Measurements from ENCODE around the gene LRIG3. TPM values are rescaled to one million over a fixed set of nuclear protein-coding genes. Genes with fewer than 3 reads are reported as not detected.

Gene LRIG3
- total and polyA plus RNA-seq, 2 donors: 12.5 to 24.8 TPM

GRCh38 chr12:58901664-58902063 lies 18.6 kb downstream of the LRIG3 start:
- no peaks in the 10 kb centered on the region for H3K4me1 ChIP-seq (ENCODE audit: control insufficient read depth in 2 of 2, insufficient read depth in 2 of 2, low read length in 2 of 2)
- H3K27ac ChIP-seq (ENCODE audit: low read depth in 1 of 2, low read length in 1 of 2): no peak overlapping the region
- H3K36me3 ChIP-seq (ENCODE audit: control insufficient read depth in 2 of 2, insufficient read depth in 2 of 2, low read length in 1 of 2): no peaks in the 10 kb centered on the region
- 95% methylated on average over 5 of the region's 5 CpGs for WGBS
- no peaks in the 10 kb centered on the region for H3K9me3 ChIP-seq (ENCODE audit: control insufficient read depth in 2 of 2, insufficient read depth in 1 of 2, low read length in 1 of 2)
- no peak for DNase-seq (ENCODE audit: low read depth in 6 of 9, low spot score in 9 of 9)
- H3K27me3 ChIP-seq (ENCODE audit: control insufficient read depth in 2 of 2, insufficient read depth in 1 of 2, low read length in 1 of 2): no peaks in the 10 kb centered on the region
- no peak overlapping the region for H3K4me3 ChIP-seq (ENCODE audit: low read length in 2 of 2)

- WGBS: 81% methylated on average over 4 of the region's 4 CpGs
- no peaks in the 10 kb centered on the region for H3K36me3 ChIP-seq (ENCODE audit: control insufficient read depth in 2 of 2, insufficient read depth in 2 of 2, low read length in 1 of 2)
- no peaks in the 10 kb centered on the region for H3K4me1 ChIP-seq (ENCODE audit: control insufficient read depth in 2 of 2, insufficient read depth in 2 of 2, low read length in 2 of 2)
- no peak overlapping the region for H3K27ac ChIP-seq (ENCODE audit: low read depth in 1 of 2, low read length in 1 of 2)
- no peak overlapping the region for H3K4me3 ChIP-seq (ENCODE audit: low read length in 2 of 2)
- DNase-seq (ENCODE audit: low read depth in 6 of 9, low spot score in 9 of 9): no peak
- H3K27me3 ChIP-seq (ENCODE audit: control insufficient read depth in 2 of 2, insufficient read depth in 1 of 2, low read length in 1 of 2): no peaks in the 10 kb centered on the region
- H3K9me3 ChIP-seq (ENCODE audit: control insufficient read depth in 2 of 2, insufficient read depth in 1 of 2, low read length in 1 of 2): no peaks in the 10 kb centered on the region
Measured at GRCh38 chr12:58897969-58898368, 22.3 kb downstream of the LRIG3 start.

GRCh38 chr12:58896278-58896677 lies 24.0 kb downstream of the LRIG3 start:
- Histone ChIP-seq H3K36me3 (ENCODE audit: control insufficient read depth in 2 of 2, insufficient read depth in 2 of 2, low read length in 1 of 2) (no peaks in the 10 kb centered on the region), H3K27me3 (ENCODE audit: control insufficient read depth in 2 of 2, insufficient read depth in 1 of 2, low read length in 1 of 2) (no peaks in the 10 kb centered on the region), H3K9me3 (ENCODE audit: control insufficient read depth in 2 of 2, insufficient read depth in 1 of 2, low read length in 1 of 2) (no peaks in the 10 kb centered on the region), H3K27ac (ENCODE audit: low read depth in 1 of 2, low read length in 1 of 2) (no peak overlapping the region), H3K4me1 (ENCODE audit: control insufficient read depth in 2 of 2, insufficient read depth in 2 of 2, low read length in 2 of 2) (no peaks in the 10 kb centered on the region), H3K4me3 (ENCODE audit: low read length in 2 of 2) (no peak overlapping the region)
- WGBS: 82% methylated on average over 1 of the region's 1 CpG
- DNase-seq (ENCODE audit: low read depth in 6 of 9, low spot score in 9 of 9): no peak

- Histone ChIP-seq H3K27ac (ENCODE audit: low read depth in 1 of 2, low read length in 1 of 2) (no peak overlapping the region), H3K4me3 (ENCODE audit: low read length in 2 of 2) (no peak overlapping the region), H3K9me3 (ENCODE audit: control insufficient read depth in 2 of 2, insufficient read depth in 1 of 2, low read length in 1 of 2) (no peaks in the 10 kb centered on the region), H3K4me1 (ENCODE audit: control insufficient read depth in 2 of 2, insufficient read depth in 2 of 2, low read length in 2 of 2) (no peaks in the 10 kb centered on the region), H3K36me3 (ENCODE audit: control insufficient read depth in 2 of 2, insufficient read depth in 2 of 2, low read length in 1 of 2) (no peaks in the 10 kb centered on the region), H3K27me3 (ENCODE audit: control insufficient read depth in 2 of 2, insufficient read depth in 1 of 2, low read length in 1 of 2) (no peaks in the 10 kb centered on the region)
- 86% methylated on average over 4 of the region's 4 CpGs for WGBS
- no peak for DNase-seq (ENCODE audit: low read depth in 6 of 9, low spot score in 9 of 9)
Measured at GRCh38 chr12:58895053-58895452, 25.3 kb downstream of the LRIG3 start.

GRCh38 chr12:58894040-58894439 lies 26.3 kb downstream of the LRIG3 start:
- H3K27ac ChIP-seq (ENCODE audit: low read depth in 1 of 2, low read length in 1 of 2): no peak overlapping the region
- no peak for DNase-seq (ENCODE audit: low read depth in 6 of 9, low spot score in 9 of 9)
- H3K36me3 ChIP-seq (ENCODE audit: control insufficient read depth in 2 of 2, insufficient read depth in 2 of 2, low read length in 1 of 2): no peaks in the 10 kb centered on the region
- H3K4me3 ChIP-seq (ENCODE audit: low read length in 2 of 2): no peak overlapping the region
- no peaks in the 10 kb centered on the region for H3K4me1 ChIP-seq (ENCODE audit: control insufficient read depth in 2 of 2, insufficient read depth in 2 of 2, low read length in 2 of 2)
- WGBS: 91% methylated on average over 6 of the region's 6 CpGs
- H3K9me3 ChIP-seq (ENCODE audit: control insufficient read depth in 2 of 2, insufficient read depth in 1 of 2, low read length in 1 of 2): no peaks in the 10 kb centered on the region
- H3K27me3 ChIP-seq (ENCODE audit: control insufficient read depth in 2 of 2, insufficient read depth in 1 of 2, low read length in 1 of 2): no peaks in the 10 kb centered on the region

GRCh38 chr12:58893495-58893894 lies 26.8 kb downstream of the LRIG3 start:
- 90% methylated on average over 3 of the region's 3 CpGs for whole genome bisulfite sequencing
- H3K9me3 ChIP-seq (ENCODE audit: control insufficient read depth in 2 of 2, insufficient read depth in 1 of 2, low read length in 1 of 2): no peaks in the 10 kb centered on the region
- no peaks in the 10 kb centered on the region for H3K36me3 ChIP-seq (ENCODE audit: control insufficient read depth in 2 of 2, insufficient read depth in 2 of 2, low read length in 1 of 2)
- no peak overlapping the region for H3K4me3 ChIP-seq (ENCODE audit: low read length in 2 of 2)
- peak overlapping the region in 1 of 2 donors; percentile 5 for H3K27ac ChIP-seq (ENCODE audit: low read depth in 1 of 2, low read length in 1 of 2)
- DNase-seq (ENCODE audit: low read depth in 6 of 9, low spot score in 9 of 9): no peak
- H3K27me3 ChIP-seq (ENCODE audit: control insufficient read depth in 2 of 2, insufficient read depth in 1 of 2, low read length in 1 of 2): no peaks in the 10 kb centered on the region
- no peaks in the 10 kb centered on the region for H3K4me1 ChIP-seq (ENCODE audit: control insufficient read depth in 2 of 2, insufficient read depth in 2 of 2, low read length in 2 of 2)

GRCh38 chr12:58889557-58889956 lies 30.7 kb downstream of the LRIG3 start:
- no peaks in the 10 kb centered on the region for H3K9me3 ChIP-seq (ENCODE audit: control insufficient read depth in 2 of 2, insufficient read depth in 1 of 2, low read length in 1 of 2)
- 88% methylated on average over 6 of the region's 6 CpGs for WGBS
- H3K4me3 ChIP-seq (ENCODE audit: low read length in 2 of 2): no peak overlapping the region
- no peak overlapping the region for H3K27ac ChIP-seq (ENCODE audit: low read depth in 1 of 2, low read length in 1 of 2)
- H3K4me1 ChIP-seq (ENCODE audit: control insufficient read depth in 2 of 2, insufficient read depth in 2 of 2, low read length in 2 of 2): no peaks in the 10 kb centered on the region
- DNase-seq (ENCODE audit: low read depth in 6 of 9, low spot score in 9 of 9): no peak
- no peaks in the 10 kb centered on the region for H3K27me3 ChIP-seq (ENCODE audit: control insufficient read depth in 2 of 2, insufficient read depth in 1 of 2, low read length in 1 of 2)
- H3K36me3 ChIP-seq (ENCODE audit: control insufficient read depth in 2 of 2, insufficient read depth in 2 of 2, low read length in 1 of 2): no peaks in the 10 kb centered on the region

- Histone ChIP-seq H3K4me3 (ENCODE audit: low read length in 2 of 2) (no peak overlapping the region), H3K36me3 (ENCODE audit: control insufficient read depth in 2 of 2, insufficient read depth in 2 of 2, low read length in 1 of 2) (no peaks in the 10 kb centered on the region), H3K27me3 (ENCODE audit: control insufficient read depth in 2 of 2, insufficient read depth in 1 of 2, low read length in 1 of 2) (no peaks in the 10 kb centered on the region), H3K27ac (ENCODE audit: low read depth in 1 of 2, low read length in 1 of 2) (peak overlapping the region in 1 of 2 donors; percentile 1), H3K9me3 (ENCODE audit: control insufficient read depth in 2 of 2, insufficient read depth in 1 of 2, low read length in 1 of 2) (no peaks in the 10 kb centered on the region), H3K4me1 (ENCODE audit: control insufficient read depth in 2 of 2, insufficient read depth in 2 of 2, low read length in 2 of 2) (no peaks in the 10 kb centered on the region)
- 86% methylated on average over 4 of the region's 4 CpGs for WGBS
- peak in 4 of 9 donors; percentile 2 to 39 (median 10) for DNase-seq (ENCODE audit: low read depth in 6 of 9, low spot score in 9 of 9)
Measured at GRCh38 chr12:58888131-58888783, 32.0 kb downstream of the LRIG3 start.

- Histone ChIP-seq H3K36me3 (ENCODE audit: control insufficient read depth in 2 of 2, insufficient read depth in 2 of 2, low read length in 1 of 2) (no peaks in the 10 kb centered on the region), H3K27ac (ENCODE audit: low read depth in 1 of 2, low read length in 1 of 2) (peak overlapping the region in 1 of 2 donors; percentile 67), H3K4me3 (ENCODE audit: low read length in 2 of 2) (no peak overlapping the region), H3K9me3 (ENCODE audit: control insufficient read depth in 2 of 2, insufficient read depth in 1 of 2, low read length in 1 of 2) (no peaks in the 10 kb centered on the region), H3K27me3 (ENCODE audit: control insufficient read depth in 2 of 2, insufficient read depth in 1 of 2, low read length in 1 of 2) (no peaks in the 10 kb centered on the region), H3K4me1 (ENCODE audit: control insufficient read depth in 2 of 2, insufficient read depth in 2 of 2, low read length in 2 of 2) (no peaks in the 10 kb centered on the region)
- DNase-seq (ENCODE audit: low read depth in 6 of 9, low spot score in 9 of 9): no peak
- 96% methylated on average over 6 of the region's 6 CpGs for WGBS
Measured at GRCh38 chr12:58887068-58887467, 33.2 kb downstream of the LRIG3 start.

All from thymus (tissue), 11 donors.